Fibroblast of mammary gland (primary cell): Measurements from ENCODE around the gene CSTF3.
A peak's percentile ranks its signal among the peaks of the same experiment; 100 is the strongest.
"Not testable (repeated sequence)": the region's sequence is repeated elsewhere in the genome, so short reads cannot be mapped to it uniquely, and the experiment has no call there.

Source experiments
- DNase-seq: peaks from one replicate; pipeline ENCODE4 v3.0.0-alpha.2; 2010; ENCODE audit warnings: low read depth
- H3K4me3 ChIP-seq: 2 replicates; pipeline ENCODE4 v1.5.1; 2011; ENCODE audit warnings: low read depth, mild to moderate bottlenecking, low read length, moderate library complexity; ENCODE audit not compliant: control insufficient read depth
- TF ChIP-seq, protein P1 (sequence below): conservative IDR thresholded peaks from 2 replicates; pipeline ENCODE4 v1.5.1; 2011; ENCODE audit warnings: low read depth, low read length, inconsistent platforms; ENCODE audit not compliant: control insufficient read depth, insufficient read depth

The CSTF3 gene

GRCh38 chr11:33125025-33125424, 36.3 kb downstream of the CSTF3 start:
- no peak for DNase-seq
- H3K4me3 ChIP-seq: no peak overlapping the region
- TF ChIP-seq, protein P1, sequence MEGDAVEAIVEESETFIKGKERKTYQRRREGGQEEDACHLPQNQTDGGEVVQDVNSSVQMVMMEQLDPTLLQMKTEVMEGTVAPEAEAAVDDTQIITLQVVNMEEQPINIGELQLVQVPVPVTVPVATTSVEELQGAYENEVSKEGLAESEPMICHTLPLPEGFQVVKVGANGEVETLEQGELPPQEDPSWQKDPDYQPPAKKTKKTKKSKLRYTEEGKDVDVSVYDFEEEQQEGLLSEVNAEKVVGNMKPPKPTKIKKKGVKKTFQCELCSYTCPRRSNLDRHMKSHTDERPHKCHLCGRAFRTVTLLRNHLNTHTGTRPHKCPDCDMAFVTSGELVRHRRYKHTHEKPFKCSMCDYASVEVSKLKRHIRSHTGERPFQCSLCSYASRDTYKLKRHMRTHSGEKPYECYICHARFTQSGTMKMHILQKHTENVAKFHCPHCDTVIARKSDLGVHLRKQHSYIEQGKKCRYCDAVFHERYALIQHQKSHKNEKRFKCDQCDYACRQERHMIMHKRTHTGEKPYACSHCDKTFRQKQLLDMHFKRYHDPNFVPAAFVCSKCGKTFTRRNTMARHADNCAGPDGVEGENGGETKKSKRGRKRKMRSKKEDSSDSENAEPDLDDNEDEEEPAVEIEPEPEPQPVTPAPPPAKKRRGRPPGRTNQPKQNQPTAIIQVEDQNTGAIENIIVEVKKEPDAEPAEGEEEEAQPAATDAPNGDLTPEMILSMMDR: no peak

GRCh38 chr11:33122696-33123095, 38.6 kb downstream of the CSTF3 start:
- H3K4me3 ChIP-seq, DNase-seq: not testable (repeated sequence)

- TF ChIP-seq, protein P1: no peak
- H3K4me3 ChIP-seq: no peak overlapping the region
- DNase-seq: peak; percentile 5
Observed at GRCh38 chr11:33116535-33116934, 44.7 kb downstream of the CSTF3 start.

DNA sequence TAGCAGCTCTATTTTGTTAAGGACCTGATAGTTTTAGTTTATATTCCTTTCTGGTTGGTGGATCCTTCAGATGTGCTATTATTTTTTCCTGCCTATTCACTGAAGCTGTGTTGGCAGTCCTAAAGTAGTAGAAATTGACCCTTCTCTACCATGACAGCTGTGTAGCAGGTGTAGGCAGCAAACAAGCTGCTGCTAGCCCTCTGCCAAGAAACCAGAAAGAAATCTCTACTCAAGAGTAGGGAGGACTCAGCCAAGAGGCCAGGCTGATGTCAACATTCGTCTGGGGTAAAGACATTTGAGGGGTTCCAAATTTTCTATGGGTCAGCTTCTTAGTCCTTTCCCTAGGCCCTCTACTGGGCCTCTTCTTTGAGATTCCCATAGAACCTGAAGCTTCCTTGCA, 51.2 kb downstream of the CSTF3 start:
- TF ChIP-seq, protein P1: no peak
- DNase-seq: no peak

DNA sequence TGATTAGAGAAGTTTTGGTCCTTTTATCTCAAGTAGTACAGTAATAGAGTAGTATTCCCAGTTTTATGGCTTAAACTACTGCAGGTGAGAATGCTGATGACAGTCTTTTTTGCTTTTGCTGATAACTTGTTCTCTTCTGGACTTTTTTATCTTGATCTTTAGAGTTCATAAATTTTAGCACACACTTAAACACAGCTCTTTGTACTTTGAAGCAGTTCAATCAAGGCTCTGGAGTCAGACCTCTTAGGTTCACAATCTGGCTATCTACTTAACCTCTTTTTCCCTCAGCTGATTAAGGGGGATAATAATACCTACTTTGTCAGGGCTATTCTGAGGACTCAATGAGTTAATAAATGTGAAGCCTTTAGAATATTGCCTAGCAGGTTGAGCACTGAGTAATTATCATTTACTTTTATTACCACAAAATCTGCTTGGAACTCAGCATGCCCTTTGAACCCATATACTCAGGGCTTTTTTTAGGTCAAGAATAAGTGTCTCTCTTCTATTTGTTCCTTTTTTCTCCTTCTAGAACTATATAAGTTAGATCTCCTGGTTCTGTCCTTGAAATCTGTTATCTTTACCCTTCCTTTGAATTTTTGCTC, 51.9 kb downstream of the CSTF3 start:
- DNase-seq: no peak
- TF ChIP-seq, protein P1: no peak
- no peak overlapping the region for H3K4me3 ChIP-seq

More for the DNA sequence above, 51.2 kb downstream of the CSTF3 start:
- no peak overlapping the region for H3K4me3 ChIP-seq

- no peak for DNase-seq
Observed at GRCh38 chr11:33103836-33104235, 57.4 kb downstream of the CSTF3 start.

GRCh38 chr11:33094157-33094556, 67.1 kb downstream of the CSTF3 start:
- DNase-seq: no peak
- TF ChIP-seq, protein P1: no peak
- H3K4me3 ChIP-seq: no peak overlapping the region

More at GRCh38 chr11:33103836-33104235, 57.4 kb downstream of the CSTF3 start:
- TF ChIP-seq, protein P1: no peak
- H3K4me3 ChIP-seq: no peak overlapping the region
